Psoas muscle (tissue), 8 donors: Measurements from ENCODE around the gene ST3GAL4. TPM values are rescaled to one million over a fixed set of nuclear protein-coding genes. Genes with fewer than 3 reads are reported as not detected.
A peak's percentile ranks its signal among the peaks of the same experiment; 100 is the strongest.

Source experiments
- ATAC-seq, 4 donors: fragments of 200-7000 bp; cut with Tn5 transposase; one replicate each; pipeline ENCODE4 v1.9.1; 2020; ENCODE audit warnings: moderate library complexity in 3 of 4, mild to moderate bottlenecking in 2 of 4
- DNase-seq, 2 donors: peaks; one replicate each; pipeline ENCODE4 v3.0.0-alpha.2; 2020
- H3K27ac ChIP-seq: fragments of 200-600 bp; one replicate; pipeline ENCODE4 v1.8.0; 2022
- H3K27me3 ChIP-seq, 3 donors: fragments of 200-600 bp in 1 of 3; one replicate each; pipeline versions ENCODE4 v1.6.1 to v1.8.0; 2013 to 2022; ENCODE audit warnings: low read length in 2 of 3, mild to moderate bottlenecking in 2 of 3, moderate library complexity in 1 of 3; ENCODE audit not compliant: insufficient read depth in 3 of 3
- H3K36me3 ChIP-seq, 2 donors: fragments of 200-600 bp in 1 of 2; one replicate each; pipeline versions ENCODE4 v1.6.1 to v1.8.0; 2013 to 2022; ENCODE audit warnings: low read depth in 1 of 2, mild to moderate bottlenecking in 1 of 2, moderate library complexity in 1 of 2; ENCODE audit not compliant: insufficient read depth in 1 of 2
- H3K4me1 ChIP-seq: fragments of 200-600 bp; one replicate; pipeline ENCODE4 v1.8.0; 2022
- H3K4me3 ChIP-seq: fragments of 200-600 bp; one replicate; pipeline ENCODE4 v1.8.0; 2022; ENCODE audit warnings: mild to moderate bottlenecking
- H3K9me3 ChIP-seq: fragments of 200-600 bp; one replicate; pipeline ENCODE4 v1.8.0; 2022
- CTCF ChIP-seq: fragments of 200-600 bp; IDR thresholded peaks from one replicate; pipeline ENCODE4 v1.8.0; 2022; ENCODE audit warnings: antibody characterized with exemption
- WGBS, 3 donors: extraction: QIAGEN DNeasy Blood & Tissue Kit; methylation state at CpG; one replicate each; pipeline versions ENCODE4 v1.1.6 to v1.1.7; 2013; 5-methylcytosine and 5-hydroxymethylcytosine counted together
- intact Hi-C, 2 donors: fragments of 100-400 bp; cut with DNase I; formaldehyde crosslinking; loops; one replicate each; pipeline versions ENCODE4 v1.11.0 to v1.14.2; 2022
- polyA plus RNA-seq, 3 donors: library from polyadenylated mRNA; stranded (reverse); fragments of 200-250 nt; gene quantifications; one replicate each; pipeline ENCODE4 v1.2.3, GENCODE V29; 2013
- total RNA-seq, 4 donors: library from RNA; stranded (reverse); fragmentation: NEBNext Ultra II Directional in 2 of 4; extraction: Animal tissue kit (Norgen Biotek cat#: 25700) in 2 of 4; gene quantifications; one replicate each; pipeline versions ENCODE4 v1.2.1 to v1.2.4, GENCODE V29; 2021 to 2023
- donor health status: healthy with polysubstance abuse.
- donor health status: DM: no; HTN: no; CAD: no; lungs with moderate emphysema.
- donor health status: Bipolar disorder and iron deficiency.
- donor health status: healthy.
- donor health status: DM: yes; HTN: yes; CAD: no.
- donor health status: DM: no; HTN: no; CAD: no.
- donor health status: DM: no; HTN: no; CAD: no.
- donor health status: DM: yes; HTN: yes; CAD: no.

ST3GAL4 gene
- total and polyA plus RNA-seq, 7 donors = 3.5 to 9.3 (median 4.7) TPM

GRCh38 chr11:126333142-126333541, 22.3 kb upstream of the ST3GAL4 start:
- 79 to 93% (median 85%) methylated on average over 7 of the region's 7 CpGs for WGBS, 3 donors
- DNase-seq (no peak), ATAC-seq (no peak)
- no peaks in the 10 kb centered on the region for H3K9me3 ChIP-seq
- no peak for TF ChIP-seq CTCF
- intact Hi-C loops = no loop called here
- H3K4me3 ChIP-seq = no peak overlapping the region
- H3K27me3 ChIP-seq = no peaks in the 10 kb centered on the region
- H3K36me3 ChIP-seq = peaks cover 0 to 13% of the 10 kb centered on the region in 2 donors
- H3K27ac ChIP-seq = peak overlapping the region; percentile 70
- H3K4me1 ChIP-seq = peaks cover 20% of the 10 kb centered on the region

GRCh38 chr11:126334659-126335462, 20.6 kb upstream of the ST3GAL4 start:
- DNase-seq = no peak

GRCh38 chr11:126335463-126335760, 20.1 kb upstream of the ST3GAL4 start:
- ATAC-seq = peak in 2 of 4 donors; percentile 32 to 59

More at GRCh38 chr11:126334659-126335462, 20.6 kb upstream of the ST3GAL4 start:
- 67 to 75% (median 68%) methylated on average over 6 of the region's 6 CpGs for WGBS, 3 donors
- ATAC-seq = peak in 2 of 4 donors; percentile 22 to 32
- intact Hi-C loops = no loop called here
- H3K36me3 ChIP-seq = peaks cover 0 to 23% of the 10 kb centered on the region in 2 donors
- H3K4me1 ChIP-seq = peaks cover 26% of the 10 kb centered on the region
- TF ChIP-seq CTCF = no peak
- H3K27me3 ChIP-seq = no peaks in the 10 kb centered on the region
- H3K9me3 ChIP-seq = no peaks in the 10 kb centered on the region
- peak overlapping the region; percentile 0 for H3K27ac ChIP-seq
- no peak overlapping the region for H3K4me3 ChIP-seq

GRCh38 chr11:126336138-126336541, 19.3 kb upstream of the ST3GAL4 start:
- H3K4me1 ChIP-seq = peaks cover 39% of the 10 kb centered on the region
- intact Hi-C loops = no loop called here
- no peak for TF ChIP-seq CTCF
- H3K4me3 ChIP-seq = no peak overlapping the region
- WGBS, 3 donors = 64 to 76% (median 73%) methylated on average over 7 to 8 of the region's 8 CpGs
- no peaks in the 10 kb centered on the region for H3K27me3 ChIP-seq
- H3K36me3 ChIP-seq = peaks cover 0 to 21% of the 10 kb centered on the region in 2 donors
- DNase-seq (no peak), ATAC-seq (no peak)
- no peak overlapping the region for H3K27ac ChIP-seq
- H3K9me3 ChIP-seq = no peaks in the 10 kb centered on the region

More at GRCh38 chr11:126335463-126335760, 20.1 kb upstream of the ST3GAL4 start:
- H3K36me3 ChIP-seq = peaks cover 0 to 23% of the 10 kb centered on the region in 2 donors
- H3K4me3 ChIP-seq = no peak overlapping the region
- peak in 1 of 2 donors; percentile 71 for DNase-seq
- intact Hi-C loops = no loop called here
- H3K9me3 ChIP-seq = no peaks in the 10 kb centered on the region
- H3K27me3 ChIP-seq = no peaks in the 10 kb centered on the region
- peak overlapping the region; percentile 0 for H3K27ac ChIP-seq
- TF ChIP-seq CTCF = no peak
- 40 to 62% (median 43%) methylated on average over 5 of the region's 5 CpGs for WGBS, 3 donors
- peaks cover 32% of the 10 kb centered on the region for H3K4me1 ChIP-seq
